Caco-2 (cell line): ENCODE measurements around the gene HADHB. TPM values are rescaled to one million over a fixed set of nuclear protein-coding genes. Genes with fewer than 3 reads are reported as not detected.
"Not testable (repeated sequence)": the region's sequence is repeated elsewhere in the genome, so short reads cannot be mapped to it uniquely, and the experiment has no call there.

Source experiments
- BruUV-seq: library from RNA; stranded (reverse); fragments of 400-500 nt; replicated peaks from 2 replicates; lab custom pipeline; 2021; lab: Mats Ljungman, UMichigan
- CTCF ChIA-PET: fragments of 300-600 bp; sonication (Branson Sonifier 250); formaldehyde crosslinking; loops from one replicate; lab custom pipeline; 2022; ENCODE audit warnings: antibody characterized with exemption; lab: Charles Lee
- POLR2A ChIA-PET: fragments of 300-600 bp; sonication (Branson Sonifier 250); formaldehyde crosslinking; loops from one replicate; lab custom pipeline; 2022; ENCODE audit warnings: antibody characterized with exemption; lab: Charles Lee
- DNase-seq, 2 experiments: peaks; one replicate each; pipeline versions ENCODE4 v3.0.0 to v3.0.0-alpha.2; 2020 to 2022
- H3K27me3 ChIP-seq: replicated peaks from 2 replicates; pipeline ENCODE4 v1.6.0; 2011; ENCODE audit warnings: low read length; ENCODE audit not compliant: control insufficient read depth, insufficient read depth
- H3K36me3 ChIP-seq: 2 replicates; pipeline ENCODE4 v1.5.1; 2011; ENCODE audit warnings: low read length; ENCODE audit not compliant: control insufficient read depth, insufficient read depth
- H3K4me1 ChIP-seq: fragments of 250-450 bp; sonication (Bioruptor Pico); 2 replicates; pipeline ENCODE4 v1.5.1; 2020; ENCODE audit warnings: mild to moderate bottlenecking
- H3K4me3 ChIP-seq: 2 replicates; pipeline ENCODE4 v1.5.1; 2011; ENCODE audit warnings: low read depth, mild to moderate bottlenecking, control low read depth, low read length
- H3K9me3 ChIP-seq: fragments of 250-450 bp; sonication (Bioruptor Pico); 2 replicates; pipeline ENCODE4 v1.5.1; 2020; ENCODE audit warnings: mild to moderate bottlenecking, moderate library complexity
- H3K27ac Mint-ChIP-seq: one replicate; pipeline ENCODE4 v1.8.0; 2022; ENCODE audit warnings: mixed read lengths; ENCODE audit not compliant: unreplicated experiment
- H3K27me3 Mint-ChIP-seq: one replicate; pipeline ENCODE4 v1.8.0; 2022; ENCODE audit warnings: mixed read lengths; ENCODE audit not compliant: insufficient read depth, unreplicated experiment
- H3K36me3 Mint-ChIP-seq: one replicate; pipeline ENCODE4 v1.8.0; 2022; ENCODE audit warnings: mild to moderate bottlenecking, mixed read lengths; ENCODE audit not compliant: insufficient read depth, unreplicated experiment
- H3K4me1 Mint-ChIP-seq: one replicate; pipeline ENCODE4 v1.8.0; 2022; ENCODE audit warnings: low read depth, mixed read lengths; ENCODE audit not compliant: unreplicated experiment
- H3K4me3 Mint-ChIP-seq: one replicate; pipeline ENCODE4 v1.8.0; 2022; ENCODE audit warnings: mild to moderate bottlenecking, moderate library complexity, mixed read lengths; ENCODE audit not compliant: unreplicated experiment
- H3K9me3 Mint-ChIP-seq: one replicate; pipeline ENCODE4 v1.8.0; 2022; ENCODE audit warnings: mixed read lengths; ENCODE audit not compliant: unreplicated experiment
- CTCF ChIP-seq, 2 experiments: fragments of 200-600 bp in 1 of 2; IDR thresholded peaks; 1 replicate in 1 of 2; 2 replicates in 1 of 2; pipeline versions ENCODE4 v1.5.1 to v1.8.0; 2011 to 2022; ENCODE audit warnings: antibody characterized with exemption in 1 of 2, control low read depth in 1 of 2, inconsistent platforms in 1 of 2, low read depth in 1 of 2, low read length in 1 of 2, mild to moderate bottlenecking in 1 of 2, moderate library complexity in 1 of 2; ENCODE audit not compliant: insufficient read depth in 1 of 2, severe bottlenecking in 1 of 2, unreplicated experiment in 1 of 2
- intact Hi-C: fragments of 100-400 bp; cut with micrococcal nuclease; formaldehyde crosslinking; loops from one replicate; pipeline ENCODE4 v1.10.0; 2022; ENCODE audit not compliant: unreplicated experiment
- total RNA-seq: library from RNA; stranded (reverse); gene quantifications from 2 replicates; pipeline ENCODE4 v1.2.3, GENCODE V29; 2022

Gene HADHB
- total RNA-seq, 1 experiment from 2014 or later = 93.2 TPM

- ChIA-PET POLR2A (no interaction called here), CTCF (no interaction called here)
- intact Hi-C loops = no loop called here
- no peaks in the 10 kb centered on the region for H3K9me3 ChIP-seq
- no peaks in the 10 kb centered on the region for H3K36me3 ChIP-seq
- no peaks in the 10 kb centered on the region for H3K4me1 ChIP-seq
- no TSS peak for BruUV-seq
- Mint-ChIP-seq H3K27ac (no peak overlapping the region), H3K27me3 (no peaks in the 10 kb centered on the region), H3K36me3 (no peaks in the 10 kb centered on the region), H3K4me1 (peaks cover 13% of the 10 kb centered on the region), H3K4me3 (no peak overlapping the region), H3K9me3 (no peaks in the 10 kb centered on the region)
- H3K4me3 ChIP-seq = no peak overlapping the region
- no peak for DNase-seq
- H3K27me3 ChIP-seq = no peaks in the 10 kb centered on the region
- no peak for TF ChIP-seq CTCF (IDR thresholded peaks at IDR 0.05; ENCODE audit: insufficient read depth in 1 of 2, low read depth in 1 of 2, low read length in 1 of 2, severe bottlenecking in 1 of 2, unreplicated experiment in 1 of 2)
Observed at GRCh38 chr2:26327291-26328272, 82.8 kb downstream of the HADHB start.

DNA sequence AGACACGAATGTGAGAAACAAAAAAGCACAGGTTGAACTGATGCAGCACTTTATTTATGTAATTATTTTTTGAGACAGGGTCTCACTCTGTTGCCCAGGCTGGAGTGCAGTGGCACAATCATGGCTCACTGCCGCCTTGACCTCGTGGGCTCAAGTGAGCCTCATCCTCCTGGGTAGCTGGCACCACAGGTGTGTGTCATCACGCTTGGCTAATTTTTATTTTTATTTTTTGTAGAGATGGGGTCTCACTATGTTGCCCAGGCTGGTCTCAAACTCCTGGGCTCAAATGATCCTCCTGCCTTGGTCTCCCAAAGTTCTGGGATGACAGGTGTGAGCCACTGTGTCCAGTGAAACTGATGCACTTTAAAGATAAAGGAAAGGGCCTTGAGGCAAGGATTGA lies 84.3 kb downstream of the HADHB start:
- H3K9me3 ChIP-seq, H3K36me3 ChIP-seq, H3K27me3 Mint-ChIP-seq, H3K27ac Mint-ChIP-seq, DNase-seq, BruUV-seq, CTCF ChIA-PET, H3K4me3 ChIP-seq, H3K9me3 Mint-ChIP-seq, H3K36me3 Mint-ChIP-seq, intact Hi-C loops, H3K4me3 Mint-ChIP-seq, POLR2A ChIA-PET, H3K27me3 ChIP-seq, H3K4me1 ChIP-seq: not testable (repeated sequence)
- peaks cover 13% of the 10 kb centered on the region for H3K4me1 Mint-ChIP-seq

- no peak overlapping the region for H3K4me3 ChIP-seq
- peak; percentile 85 to 91 for DNase-seq
- H3K9me3 ChIP-seq = no peaks in the 10 kb centered on the region
- ChIA-PET POLR2A (no interaction called here), CTCF (interaction anchor here (0.9 to 1.4 kb wide), 3 partner anchors 11 to 94 kb away, joined by 3 to 6 read pairs (median 4); no protein-coding TSS in a partner anchor)
- H3K4me1 ChIP-seq = no peaks in the 10 kb centered on the region
- intact Hi-C loops = loop anchor here (1.0 to 2.0 kb wide), 3 partner anchors 85 to 379 kb away; partner anchors contain the start of genes HADHA and HADHB
- peaks cover 13% of the 10 kb centered on the region for H3K4me1 Mint-ChIP-seq
- BruUV-seq = no TSS peak
- no peaks in the 10 kb centered on the region for H3K9me3 Mint-ChIP-seq
- no peaks in the 10 kb centered on the region for H3K36me3 Mint-ChIP-seq
- no peaks in the 10 kb centered on the region for H3K27me3 ChIP-seq
- H3K27me3 Mint-ChIP-seq = no peaks in the 10 kb centered on the region
- peak; percentile 84 to 95 for TF ChIP-seq CTCF (IDR thresholded peaks at IDR 0.05; ENCODE audit: insufficient read depth in 1 of 2, low read depth in 1 of 2, low read length in 1 of 2, severe bottlenecking in 1 of 2, unreplicated experiment in 1 of 2)
- no peaks in the 10 kb centered on the region for H3K36me3 ChIP-seq
- H3K27ac Mint-ChIP-seq = no peak overlapping the region
- H3K4me3 Mint-ChIP-seq = no peak overlapping the region
Observed at GRCh38 chr2:26330114-26330549, 85.4 kb downstream of the HADHB start.
